ENCODE results near the gene NBEAL1.
"Not testable (repeated sequence)": the region's sequence is repeated elsewhere in the genome, so short reads cannot be mapped to it uniquely, and the experiment has no call there.

Gene NBEAL1

GRCh38 chr2:203014456-203015199, at the start of gene NBEAL1:
TSS of gene NBEAL1 (plus strand) at chr2:203014875. CDS start at chr2:203016385, 1,510 bp downstream.
- peak; percentile 92 for DNase-seq (ENCODE audit: low read depth)

GRCh38 chr2:202965810-202966460, 48.7 kb upstream of the NBEAL1 start:
- no peak for DNase-seq (ENCODE audit: low read depth)

GRCh38 chr2:202969404-202969803, 45.3 kb upstream of the NBEAL1 start:
- not testable (repeated sequence) for DNase-seq (ENCODE audit: low read depth)

GRCh38 chr2:202976809-202977208, 37.9 kb upstream of the NBEAL1 start:
- no peak for DNase-seq (ENCODE audit: low read depth)

- no peak for DNase-seq (ENCODE audit: low read depth)
Observed at GRCh38 chr2:202982779-202983491, 31.7 kb upstream of the NBEAL1 start.

- DNase-seq (ENCODE audit: low read depth): no peak
Observed at GRCh38 chr2:202989749-202990148, 24.9 kb upstream of the NBEAL1 start.

- no peak for DNase-seq (ENCODE audit: low read depth)
Observed at GRCh38 chr2:202990501-202990900, 24.2 kb upstream of the NBEAL1 start.

GRCh38 chr2:202997113-202997512, 17.6 kb upstream of the NBEAL1 start:
- DNase-seq (ENCODE audit: low read depth): not testable (repeated sequence)

- DNase-seq (ENCODE audit: low read depth): no peak
Observed at GRCh38 chr2:203002054-203002821, 12.4 kb upstream of the NBEAL1 start.

- DNase-seq (ENCODE audit: low read depth): no peak
Observed at GRCh38 chr2:203003716-203004115, 11.0 kb upstream of the NBEAL1 start.

- DNase-seq (ENCODE audit: low read depth): no peak
Observed at GRCh38 chr2:203016716-203017115, 2.0 kb downstream of the NBEAL1 start.

GRCh38 chr2:203018181-203018580, 3.5 kb downstream of the NBEAL1 start:
- no peak for DNase-seq (ENCODE audit: low read depth)

GRCh38 chr2:203019142-203019541, 4.5 kb downstream of the NBEAL1 start:
- no peak for DNase-seq (ENCODE audit: low read depth)

- DNase-seq (ENCODE audit: low read depth): no peak
Observed at GRCh38 chr2:203021991-203022390, 7.3 kb downstream of the NBEAL1 start.

- DNase-seq (ENCODE audit: low read depth): no peak
Observed at GRCh38 chr2:203022751-203023150, 8.1 kb downstream of the NBEAL1 start.

GRCh38 chr2:203025592-203025991, 10.9 kb downstream of the NBEAL1 start:
- DNase-seq (ENCODE audit: low read depth): no peak

- DNase-seq (ENCODE audit: low read depth): no peak
Observed at GRCh38 chr2:203030545-203030944, 15.9 kb downstream of the NBEAL1 start.

GRCh38 chr2:203030991-203031390, 16.3 kb downstream of the NBEAL1 start:
- DNase-seq (ENCODE audit: low read depth): no peak

- no peak for DNase-seq (ENCODE audit: low read depth)
Observed at GRCh38 chr2:203033395-203033794, 18.7 kb downstream of the NBEAL1 start.

GRCh38 chr2:203035879-203036470, 21.3 kb downstream of the NBEAL1 start:
- no peak for DNase-seq (ENCODE audit: low read depth)

- no peak for DNase-seq (ENCODE audit: low read depth)
Observed at GRCh38 chr2:203037026-203037425, 22.4 kb downstream of the NBEAL1 start.

- DNase-seq (ENCODE audit: low read depth): no peak
Observed at GRCh38 chr2:203038586-203038985, 23.9 kb downstream of the NBEAL1 start.
